Body of pancreas (tissue), 4 donors: ENCODE results near the gene NGEF.

Source experiments
- CTCF ChIP-seq, 7 experiments: fragments of 450-650 bp in 4 of 7; fragments of 200-600 bp in 3 of 7; sonication (generic) in 3 of 7; IDR thresholded peaks; one replicate each; pipeline ENCODE4 v1.5.1; 2016 to 2019; ENCODE audit warnings: antibody characterized with exemption in 7 of 7
- POLR2A ChIP-seq, 3 donors: fragments of 450-650 bp; IDR thresholded peaks; one replicate each; pipeline ENCODE4 v1.6.1; 2016; ENCODE audit warnings: antibody characterized with exemption in 3 of 3, mild to moderate bottlenecking in 2 of 3

GRCh38 chr2:232941912-232942594 is 71.0 kb downstream of the NGEF start:
- TF ChIP-seq CTCF (IDR thresholded peaks at IDR 0.05) (no peak), POLR2A (IDR thresholded peaks at IDR 0.05) (no peak)
